K562 (cell line): ENCODE data around the gene PRR20C.

Experiments
- EGR1 ChIP-seq: fragments of 450-650 bp; conservative IDR thresholded peaks from 2 replicates; pipeline ENCODE4 v1.6.1; 2017; ENCODE audit warnings: mild to moderate bottlenecking
- OTX1 ChIP-seq: fragments of 450-650 bp; formaldehyde crosslinking; IDR thresholded peaks from 2 replicates; pipeline ENCODE4 v1.4.0; 2022; ENCODE audit warnings: mild to moderate bottlenecking
- RFX5 ChIP-seq: IDR thresholded peaks from 2 replicates; pipeline ENCODE4 v1.6.1; 2011; ENCODE audit warnings: low read depth, mild to moderate bottlenecking, improper control_type of control experiment, low read length
- TF ChIP-seq, protein P1 (sequence below), 3 experiments: IDR thresholded peaks in 2 of 3; conservative IDR thresholded peaks in 1 of 3; 2 replicates each; pipeline ENCODE4 v1.5.1; 2011 to 2012; ENCODE audit warnings: low read length in 3 of 3, mild to moderate bottlenecking in 3 of 3, control low read depth in 2 of 3, improper control_type of control experiment in 1 of 3, inconsistent platforms in 1 of 3, low read depth in 1 of 3, mixed read lengths in 1 of 3, moderate library complexity in 1 of 3; ENCODE audit not compliant: insufficient read depth in 2 of 3
- TF ChIP-seq, protein P2 (sequence below): fragments of 450-650 bp; IDR thresholded peaks from one replicate; pipeline ENCODE4 v1.6.1; 2018; ENCODE audit warnings: mild to moderate bottlenecking, moderate library complexity; ENCODE audit not compliant: partially characterized antibody

DNA sequence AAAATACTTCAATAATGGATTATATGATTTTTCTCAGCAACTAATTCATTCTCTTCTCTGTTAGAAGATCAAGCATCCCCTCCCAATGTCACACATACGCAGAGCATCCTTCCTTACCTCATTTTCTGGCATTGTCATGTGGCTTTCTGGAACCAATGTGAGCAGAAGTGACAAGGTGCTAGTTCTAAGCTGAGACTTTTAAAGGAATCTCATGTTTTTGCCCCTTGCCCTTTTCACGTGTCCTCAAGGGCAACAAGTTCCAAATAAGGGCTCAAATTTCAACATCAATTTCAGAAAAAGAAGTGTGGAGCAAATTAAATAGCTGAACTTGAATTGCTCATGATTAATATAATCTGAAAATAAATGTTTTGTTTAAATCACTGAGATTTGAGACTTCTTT is 17.8 kb upstream of the PRR20C start:
- TF ChIP-seq, protein P1, sequence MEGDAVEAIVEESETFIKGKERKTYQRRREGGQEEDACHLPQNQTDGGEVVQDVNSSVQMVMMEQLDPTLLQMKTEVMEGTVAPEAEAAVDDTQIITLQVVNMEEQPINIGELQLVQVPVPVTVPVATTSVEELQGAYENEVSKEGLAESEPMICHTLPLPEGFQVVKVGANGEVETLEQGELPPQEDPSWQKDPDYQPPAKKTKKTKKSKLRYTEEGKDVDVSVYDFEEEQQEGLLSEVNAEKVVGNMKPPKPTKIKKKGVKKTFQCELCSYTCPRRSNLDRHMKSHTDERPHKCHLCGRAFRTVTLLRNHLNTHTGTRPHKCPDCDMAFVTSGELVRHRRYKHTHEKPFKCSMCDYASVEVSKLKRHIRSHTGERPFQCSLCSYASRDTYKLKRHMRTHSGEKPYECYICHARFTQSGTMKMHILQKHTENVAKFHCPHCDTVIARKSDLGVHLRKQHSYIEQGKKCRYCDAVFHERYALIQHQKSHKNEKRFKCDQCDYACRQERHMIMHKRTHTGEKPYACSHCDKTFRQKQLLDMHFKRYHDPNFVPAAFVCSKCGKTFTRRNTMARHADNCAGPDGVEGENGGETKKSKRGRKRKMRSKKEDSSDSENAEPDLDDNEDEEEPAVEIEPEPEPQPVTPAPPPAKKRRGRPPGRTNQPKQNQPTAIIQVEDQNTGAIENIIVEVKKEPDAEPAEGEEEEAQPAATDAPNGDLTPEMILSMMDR (IDR thresholded peaks at IDR 0.05 in 2 of 3, conservative IDR thresholded peaks at IDR 0.05 in 1 of 3; ENCODE audit: insufficient read depth in 2 of 3, low read depth in 1 of 3, low read length in 3 of 3): no peak
- TF ChIP-seq, protein P2, sequence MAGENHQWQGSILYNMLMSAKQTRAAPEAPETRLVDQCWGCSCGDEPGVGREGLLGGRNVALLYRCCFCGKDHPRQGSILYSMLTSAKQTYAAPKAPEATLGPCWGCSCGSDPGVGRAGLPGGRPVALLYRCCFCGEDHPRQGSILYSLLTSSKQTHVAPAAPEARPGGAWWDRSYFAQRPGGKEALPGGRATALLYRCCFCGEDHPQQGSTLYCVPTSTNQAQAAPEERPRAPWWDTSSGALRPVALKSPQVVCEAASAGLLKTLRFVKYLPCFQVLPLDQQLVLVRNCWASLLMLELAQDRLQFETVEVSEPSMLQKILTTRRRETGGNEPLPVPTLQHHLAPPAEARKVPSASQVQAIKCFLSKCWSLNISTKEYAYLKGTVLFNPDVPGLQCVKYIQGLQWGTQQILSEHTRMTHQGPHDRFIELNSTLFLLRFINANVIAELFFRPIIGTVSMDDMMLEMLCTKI: no peak
- no peak for TF ChIP-seq EGR1
- no peak for TF ChIP-seq RFX5
- TF ChIP-seq OTX1 (CRISPR knock-in tag): no peak
